Measurements from ENCODE around the gene MIS18A. TPM values are rescaled to one million over a fixed set of nuclear protein-coding genes. Genes with fewer than 3 reads are reported as not detected.
"Not testable (repeated sequence)": the region's sequence is repeated elsewhere in the genome, so short reads cannot be mapped to it uniquely, and the experiment has no call there.

Gene MIS18A
- total RNA-seq, 4 donors from 2014 or later, result 1.9 to 4.1 (median 2.7) TPM

DNA sequence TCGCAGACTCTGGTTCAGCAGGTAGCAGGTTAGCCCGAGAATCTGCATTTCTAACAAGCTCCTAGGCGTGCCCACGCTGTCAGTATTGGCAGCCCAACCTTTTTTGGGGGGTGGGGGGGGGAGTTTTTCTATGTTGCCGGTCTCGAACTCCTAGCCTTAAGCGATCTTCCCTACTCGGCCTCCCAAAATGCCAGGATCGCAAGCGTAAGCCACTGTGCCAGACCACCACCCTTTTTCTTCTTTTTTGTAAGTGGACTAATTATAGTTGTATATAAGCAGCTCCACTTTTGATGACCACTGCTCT, 480 bp upstream of the MIS18A start:
- Histone ChIP-seq H3K4me1 (peaks cover 0 to 19% (median 13%) of the 10 kb centered on the region in 4 donors), H3K36me3 (no peaks in the 10 kb centered on the region), H3K4me3 (peak overlapping the region; percentile 57 to 96 (median 80)), H3K27ac (peak overlapping the region; percentile 21 to 72 (median 48)), H3K27me3 (no peaks in the 10 kb centered on the region), H3K9me3 (no peaks in the 10 kb centered on the region)
- TF ChIP-seq, protein P1, sequence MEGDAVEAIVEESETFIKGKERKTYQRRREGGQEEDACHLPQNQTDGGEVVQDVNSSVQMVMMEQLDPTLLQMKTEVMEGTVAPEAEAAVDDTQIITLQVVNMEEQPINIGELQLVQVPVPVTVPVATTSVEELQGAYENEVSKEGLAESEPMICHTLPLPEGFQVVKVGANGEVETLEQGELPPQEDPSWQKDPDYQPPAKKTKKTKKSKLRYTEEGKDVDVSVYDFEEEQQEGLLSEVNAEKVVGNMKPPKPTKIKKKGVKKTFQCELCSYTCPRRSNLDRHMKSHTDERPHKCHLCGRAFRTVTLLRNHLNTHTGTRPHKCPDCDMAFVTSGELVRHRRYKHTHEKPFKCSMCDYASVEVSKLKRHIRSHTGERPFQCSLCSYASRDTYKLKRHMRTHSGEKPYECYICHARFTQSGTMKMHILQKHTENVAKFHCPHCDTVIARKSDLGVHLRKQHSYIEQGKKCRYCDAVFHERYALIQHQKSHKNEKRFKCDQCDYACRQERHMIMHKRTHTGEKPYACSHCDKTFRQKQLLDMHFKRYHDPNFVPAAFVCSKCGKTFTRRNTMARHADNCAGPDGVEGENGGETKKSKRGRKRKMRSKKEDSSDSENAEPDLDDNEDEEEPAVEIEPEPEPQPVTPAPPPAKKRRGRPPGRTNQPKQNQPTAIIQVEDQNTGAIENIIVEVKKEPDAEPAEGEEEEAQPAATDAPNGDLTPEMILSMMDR (IDR thresholded peaks at IDR 0.05), result no peak
- TF ChIP-seq POLR2A (IDR thresholded peaks at IDR 0.05), result no peak
- no peak for DNase-seq

DNA sequence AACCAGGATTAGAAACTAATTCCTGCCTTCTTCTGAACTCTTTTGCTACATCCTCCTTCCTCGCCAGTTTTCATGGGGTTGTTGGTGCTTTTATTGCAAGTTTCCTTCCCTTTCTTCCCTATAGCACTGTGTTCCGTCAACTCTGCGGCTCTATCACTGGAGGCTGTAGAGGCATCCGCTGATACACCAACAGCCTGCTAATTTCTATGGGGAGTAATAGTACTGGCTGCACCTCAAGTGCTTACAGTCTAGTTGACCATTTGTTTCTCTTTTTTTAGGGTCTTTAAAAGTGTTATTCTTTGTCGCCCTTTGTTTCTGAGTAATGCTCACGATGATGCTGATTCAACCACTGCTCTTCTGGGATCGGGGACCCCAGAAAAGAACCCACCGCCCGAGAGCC, 746 bp downstream of the MIS18A start:
- Histone ChIP-seq H3K27ac (peak overlapping the region in 1 of 4 donors; percentile 72), H3K9me3 (no peaks in the 10 kb centered on the region), H3K4me3 (peak overlapping the region; percentile 57 to 96 (median 80)), H3K4me1 (peaks cover 0 to 19% (median 13%) of the 10 kb centered on the region in 4 donors), H3K36me3 (no peaks in the 10 kb centered on the region), H3K27me3 (no peaks in the 10 kb centered on the region)
- TF ChIP-seq, protein P1 (IDR thresholded peaks at IDR 0.05), result no peak
- no peak for TF ChIP-seq POLR2A (IDR thresholded peaks at IDR 0.05)
- no peak for DNase-seq

DNA sequence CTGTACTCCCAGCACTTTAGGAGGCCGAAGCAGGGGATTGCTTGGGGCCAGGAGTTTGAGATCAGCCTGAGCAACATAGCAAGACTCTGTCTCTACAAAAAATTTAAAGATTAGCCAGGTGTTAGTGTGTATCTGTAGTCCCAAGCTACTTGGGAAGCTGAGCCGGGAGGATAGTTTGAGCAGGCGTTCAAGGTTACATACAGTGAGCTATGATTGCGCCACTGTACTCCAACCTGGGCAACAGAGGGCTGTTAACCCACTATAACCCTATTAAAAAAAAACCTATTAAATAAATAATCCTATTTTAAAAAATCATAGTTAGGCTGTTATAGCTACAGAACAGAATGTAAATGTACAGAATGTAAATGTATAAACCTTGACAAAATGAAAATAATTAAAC, 2.2 kb downstream of the MIS18A start:
- H3K27ac ChIP-seq, result no peak overlapping the region
- no peak for DNase-seq
- TF ChIP-seq, protein P1 (IDR thresholded peaks at IDR 0.05), result no peak
- TF ChIP-seq POLR2A (IDR thresholded peaks at IDR 0.05), result no peak

DNA sequence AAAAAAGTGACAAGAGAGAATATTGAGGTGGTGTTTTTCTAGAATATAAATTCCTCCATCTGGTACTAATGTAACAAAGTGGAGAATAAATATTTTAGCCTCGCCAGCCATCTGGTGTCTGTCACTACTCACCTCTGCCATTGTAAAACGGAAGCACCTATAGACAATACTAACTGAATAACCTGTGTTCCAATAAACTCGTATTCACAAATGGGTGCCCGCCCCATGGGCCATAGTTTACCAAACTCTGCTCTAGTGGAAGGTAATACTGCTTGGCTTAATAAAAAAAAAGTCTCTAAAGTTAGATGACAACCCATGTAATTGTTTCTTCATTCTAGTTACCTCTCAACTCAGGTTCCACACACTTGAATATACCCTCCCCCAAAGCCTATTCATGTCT, 8.1 kb downstream of the MIS18A start:
- no peak for DNase-seq

More for the DNA sequence above, 2.2 kb downstream of the MIS18A start:
- H3K4me3 ChIP-seq, result no peak overlapping the region
- no peaks in the 10 kb centered on the region for H3K9me3 ChIP-seq
- H3K36me3 ChIP-seq, result no peaks in the 10 kb centered on the region
- no peaks in the 10 kb centered on the region for H3K27me3 ChIP-seq
- H3K4me1 ChIP-seq, result peaks cover 0 to 19% (median 13%) of the 10 kb centered on the region in 4 donors

DNA sequence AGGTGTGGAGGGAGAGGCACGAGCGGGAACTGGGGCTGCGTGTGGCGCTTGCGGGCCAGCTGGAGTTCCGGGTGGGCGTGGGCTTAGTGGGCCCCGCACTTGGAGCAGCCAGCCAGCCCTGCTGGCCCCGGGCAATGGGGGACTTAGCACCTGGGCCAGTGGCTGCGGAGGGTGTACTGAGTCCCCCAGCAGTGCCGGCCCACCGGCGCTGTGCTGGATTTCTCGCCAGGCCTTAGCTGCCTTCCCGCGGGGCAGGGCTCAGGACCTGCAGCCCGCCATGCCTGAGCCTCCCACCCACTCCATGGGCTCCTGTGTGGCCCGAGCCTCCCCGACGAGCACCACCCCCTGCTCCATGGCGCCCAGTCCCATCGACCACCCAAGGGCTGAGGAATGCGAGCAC, 13.5 kb downstream of the MIS18A start:
- not testable (repeated sequence) for H3K36me3 ChIP-seq, H3K4me3 ChIP-seq, H3K27me3 ChIP-seq, DNase-seq, H3K27ac ChIP-seq, H3K9me3 ChIP-seq, H3K4me1 ChIP-seq

More for the DNA sequence above, 8.1 kb downstream of the MIS18A start:
- no peak for TF ChIP-seq POLR2A (IDR thresholded peaks at IDR 0.05)
- TF ChIP-seq, protein P1 (IDR thresholded peaks at IDR 0.05), result no peak
- H3K4me3 ChIP-seq, result no peak overlapping the region
- no peaks in the 10 kb centered on the region for H3K27me3 ChIP-seq
- no peaks in the 10 kb centered on the region for H3K9me3 ChIP-seq
- H3K4me1 ChIP-seq, result no peaks in the 10 kb centered on the region
- H3K36me3 ChIP-seq, result peaks cover 0 to 6% (median 0%) of the 10 kb centered on the region in 3 donors
- H3K27ac ChIP-seq, result no peak overlapping the region

DNA sequence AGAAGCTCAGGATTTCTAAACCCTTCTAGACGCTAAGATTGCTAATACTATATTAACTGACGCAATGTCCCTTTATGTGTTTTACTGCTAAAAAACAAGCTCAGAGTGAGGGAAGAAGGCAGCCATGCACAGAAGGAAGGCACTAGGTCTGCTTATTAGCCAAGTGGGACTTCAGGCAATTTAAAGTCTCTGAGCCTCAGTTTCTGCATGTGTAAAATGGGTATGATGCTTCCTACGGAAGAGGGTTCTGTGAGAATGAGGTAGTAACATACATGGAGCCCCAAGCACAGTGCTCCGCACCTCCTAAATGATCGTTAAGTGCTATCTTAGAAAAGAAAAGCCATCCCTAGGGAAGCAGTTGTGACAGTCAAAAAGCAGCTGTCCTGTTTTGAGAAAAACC, 16.9 kb downstream of the MIS18A start:
- DNase-seq, result no peak
- Histone ChIP-seq H3K27me3 (no peaks in the 10 kb centered on the region), H3K4me3 (no peak overlapping the region), H3K36me3 (no peaks in the 10 kb centered on the region), H3K4me1 (no peaks in the 10 kb centered on the region), H3K27ac (no peak overlapping the region), H3K9me3 (no peaks in the 10 kb centered on the region)
- no peak for TF ChIP-seq POLR2A (IDR thresholded peaks at IDR 0.05)
- TF ChIP-seq, protein P1 (IDR thresholded peaks at IDR 0.05), result no peak
